AG04450 (cell line): ENCODE measurements around the gene AUTS2. TPM values are rescaled to one million over a fixed set of nuclear protein-coding genes. Genes with fewer than 3 reads are reported as not detected.

Experiments used
- CTCF ChIA-PET: fragments of 300-600, 350-600 bp; formaldehyde crosslinking; extraction: SDS; loops from one replicate; lab custom pipeline; 2022; ENCODE audit warnings: antibody characterized with exemption, inconsistent platforms; lab: Charles Lee
- POLR2A ChIA-PET: fragments of 350-600 bp; formaldehyde crosslinking; extraction: SDS; loops from one replicate; lab custom pipeline; 2021; ENCODE audit warnings: antibody characterized with exemption, inconsistent platforms; lab: Yijun Ruan, JAX
- DNase-seq: peaks from one replicate; pipeline ENCODE4 v3.0.0-alpha.2; 2011; ENCODE audit warnings: low read depth, low spot score
- H3K27ac ChIP-seq: one replicate; pipeline ENCODE4 v1.5.1; 2012; ENCODE audit warnings: low read depth, low read length, control low read depth
- H3K27me3 ChIP-seq: one replicate; pipeline ENCODE4 v1.6.0; 2012; ENCODE audit warnings: low read length; ENCODE audit not compliant: control insufficient read depth, insufficient read depth
- H3K4me3 ChIP-seq: 2 replicates; pipeline ENCODE4 v1.5.1; 2011; ENCODE audit warnings: mild to moderate bottlenecking, low read depth, low read length, control low read depth
- H3K9me3 ChIP-seq: 2 replicates; pipeline ENCODE4 v1.5.1; 2012; ENCODE audit warnings: low read length; ENCODE audit not compliant: control insufficient read depth, insufficient read depth
- CTCF ChIP-seq: IDR thresholded peaks from 2 replicates; pipeline ENCODE4 v1.5.1; 2011; ENCODE audit warnings: low read depth, low read length, control low read depth, inconsistent platforms
- polyA plus RNA-seq: library from polyadenylated mRNA; depleted of rRNA; stranded (reverse); fragments of >200 nt; gene quantifications from 2 replicates; pipeline ENCODE4 v1.2.3, GENCODE V29; 2011

Gene AUTS2
- polyA plus RNA-seq, 1 experiment = 1.5 TPM

- Histone ChIP-seq H3K27me3 (no peaks in the 10 kb centered on the region), H3K4me3 (peak overlapping the region; percentile 40), H3K27ac (no peak overlapping the region), H3K9me3 (no peaks in the 10 kb centered on the region)
- CTCF ChIA-PET = interaction anchor here (0.5 to 2.5 kb wide), 12 partner anchors 9 to 957 kb away, joined by 3 to 14 read pairs (median 4); no protein-coding TSS in a partner anchor
- peak; percentile 86 for TF ChIP-seq CTCF
- POLR2A ChIA-PET = no interaction called here
- DNase-seq = no peak
Measured at GRCh38 chr7:70829221-70830059, 1231.2 kb downstream of the AUTS2 start.

GRCh38 chr7:70830060-70830395, 1231.8 kb downstream of the AUTS2 start:
- ChIA-PET CTCF (interaction anchor here (0.7 to 2.5 kb wide), 4 partner anchors 21 to 907 kb away, joined by 3 to 14 read pairs (median 4); no protein-coding TSS in a partner anchor), POLR2A (interaction anchor here (0.5 kb wide), 1 partner anchor 51 kb away, joined by 3 read pairs; no protein-coding TSS in a partner anchor)
- DNase-seq = no peak
- Histone ChIP-seq H3K9me3 (no peaks in the 10 kb centered on the region), H3K27ac (no peak overlapping the region), H3K4me3 (no peak overlapping the region), H3K27me3 (no peaks in the 10 kb centered on the region)
- no peak for TF ChIP-seq CTCF

- H3K27ac ChIP-seq = no peak overlapping the region
- ChIA-PET POLR2A (interaction anchor here (0.5 kb wide), 1 partner anchor 51 kb away, joined by 3 read pairs; no protein-coding TSS in a partner anchor), CTCF (interaction anchor here (2.5 kb wide), 1 partner anchor 21 kb away, joined by 14 read pairs; no protein-coding TSS in a partner anchor)
- H3K4me3 ChIP-seq = no peak overlapping the region
- no peak for DNase-seq
- no peaks in the 10 kb centered on the region for H3K27me3 ChIP-seq
- H3K9me3 ChIP-seq = peaks cover 1% of the 10 kb centered on the region; the same call in 1 of the 2 replicates
- no peak for TF ChIP-seq CTCF
Measured at GRCh38 chr7:70830426-70830825, 1232.2 kb downstream of the AUTS2 start.

- H3K27me3 ChIP-seq = no peaks in the 10 kb centered on the region
- POLR2A ChIA-PET = interaction anchor here (0.7 kb wide), 1 partner anchor 230 kb away, joined by 4 read pairs; no protein-coding TSS in a partner anchor
- DNase-seq = no peak
- CTCF ChIA-PET = no interaction called here
- peaks cover 8% of the 10 kb centered on the region; the same call in 1 of the 2 replicates for H3K9me3 ChIP-seq
- H3K4me3 ChIP-seq = no peak overlapping the region
- no peak for TF ChIP-seq CTCF
- H3K27ac ChIP-seq = no peak overlapping the region
Measured at GRCh38 chr7:70833726-70834125, 1235.5 kb downstream of the AUTS2 start.

- CTCF ChIA-PET = interaction anchor here (0.5 to 0.6 kb wide), 2 partner anchors 900 to 929 kb away, joined by 3 to 5 read pairs; no protein-coding TSS in a partner anchor
- no peaks in the 10 kb centered on the region for H3K27me3 ChIP-seq
- peaks cover 8% of the 10 kb centered on the region; the same call in 1 of the 2 replicates for H3K9me3 ChIP-seq
- no peak overlapping the region for H3K27ac ChIP-seq
- no peak for TF ChIP-seq CTCF
- H3K4me3 ChIP-seq = no peak overlapping the region
- no peak for DNase-seq
- POLR2A ChIA-PET = no interaction called here
Measured at GRCh38 chr7:70834424-70834823, 1236.1 kb downstream of the AUTS2 start.
